Raji (cell line): ENCODE results near the gene TMEM86B.
A peak's percentile ranks its signal among the peaks of the same experiment; 100 is the strongest.

ENCODE experiments used
- POLR2A ChIP-seq: IDR thresholded peaks from 2 replicates; pipeline ENCODE4 v1.6.1; 2011; ENCODE audit warnings: low read depth, low read length, control low read depth; ENCODE audit not compliant: insufficient read depth

The TMEM86B gene

GRCh38 chr19:55259540-55260210 lies 31.1 kb upstream of the TMEM86B start:
- TF ChIP-seq POLR2A: peak; percentile 67; the same call in 1 of the 2 replicates

- peak; percentile 74 for TF ChIP-seq POLR2A
These were observed 30.4 kb upstream of the TMEM86B start, which contains the start of gene PPP6R1 for GRCh38 chr19:55258828-55259539. Gene PPP6R1, minus strand, starts transcription at chr19:55259017. Its CDS starts 11,914 bp downstream, at chr19:55247103.

GRCh38 chr19:55258476-55258827 lies 29.9 kb upstream of the TMEM86B start:
- no peak for TF ChIP-seq POLR2A

- no peak; the same call in 1 of the 2 replicates for TF ChIP-seq POLR2A
These were observed 29.2 kb upstream of the TMEM86B start for GRCh38 chr19:55257461-55258420.

- TF ChIP-seq POLR2A: peak; percentile 2; the same call in 1 of the 2 replicates
These were observed 28.2 kb upstream of the TMEM86B start for GRCh38 chr19:55256562-55257460.

GRCh38 chr19:55255618-55256423 lies 27.3 kb upstream of the TMEM86B start:
- peak; percentile 73 for TF ChIP-seq POLR2A

- no peak for TF ChIP-seq POLR2A
These were observed 26.0 kb upstream of the TMEM86B start for GRCh38 chr19:55254625-55254977.

GRCh38 chr19:55253842-55254624 lies 25.5 kb upstream of the TMEM86B start:
- peak; percentile 58 for TF ChIP-seq POLR2A

GRCh38 chr19:55252760-55253663 lies 24.4 kb upstream of the TMEM86B start:
- TF ChIP-seq POLR2A: no peak

GRCh38 chr19:55251341-55252081 lies 22.9 kb upstream of the TMEM86B start:
- no peak for TF ChIP-seq POLR2A
